ENCODE measurements around the gene NEU2.

- no peak for TF ChIP-seq POLR2A (IDR thresholded peaks at IDR 0.05; ENCODE audit: low read depth, low read length)
- no peak for TF ChIP-seq POLR2AphosphoS5 (IDR thresholded peaks at IDR 0.05; ENCODE audit: low read depth, low read length)
- TF ChIP-seq TAF1 (IDR thresholded peaks at IDR 0.05; ENCODE audit: borderline replicate concordance, low read depth, low read length) = no peak
These were observed 26.5 kb downstream of the NEU2 start for GRCh38 chr2:233058717-233059546.
